HG02798 (cell line): Measurements from ENCODE around the gene FAM222B.
"Not testable (repeated sequence)": the region's sequence is repeated elsewhere in the genome, so short reads cannot be mapped to it uniquely, and the experiment has no call there.

Experiments
- ATAC-seq: cut with Tn5 transposase; IDR thresholded peaks from one replicate; pipeline ENCODE4 v1.9.1; 2021; ENCODE audit warnings: mild to moderate bottlenecking; ENCODE audit not compliant: unreplicated experiment, poor library complexity

FAM222B gene

DNA sequence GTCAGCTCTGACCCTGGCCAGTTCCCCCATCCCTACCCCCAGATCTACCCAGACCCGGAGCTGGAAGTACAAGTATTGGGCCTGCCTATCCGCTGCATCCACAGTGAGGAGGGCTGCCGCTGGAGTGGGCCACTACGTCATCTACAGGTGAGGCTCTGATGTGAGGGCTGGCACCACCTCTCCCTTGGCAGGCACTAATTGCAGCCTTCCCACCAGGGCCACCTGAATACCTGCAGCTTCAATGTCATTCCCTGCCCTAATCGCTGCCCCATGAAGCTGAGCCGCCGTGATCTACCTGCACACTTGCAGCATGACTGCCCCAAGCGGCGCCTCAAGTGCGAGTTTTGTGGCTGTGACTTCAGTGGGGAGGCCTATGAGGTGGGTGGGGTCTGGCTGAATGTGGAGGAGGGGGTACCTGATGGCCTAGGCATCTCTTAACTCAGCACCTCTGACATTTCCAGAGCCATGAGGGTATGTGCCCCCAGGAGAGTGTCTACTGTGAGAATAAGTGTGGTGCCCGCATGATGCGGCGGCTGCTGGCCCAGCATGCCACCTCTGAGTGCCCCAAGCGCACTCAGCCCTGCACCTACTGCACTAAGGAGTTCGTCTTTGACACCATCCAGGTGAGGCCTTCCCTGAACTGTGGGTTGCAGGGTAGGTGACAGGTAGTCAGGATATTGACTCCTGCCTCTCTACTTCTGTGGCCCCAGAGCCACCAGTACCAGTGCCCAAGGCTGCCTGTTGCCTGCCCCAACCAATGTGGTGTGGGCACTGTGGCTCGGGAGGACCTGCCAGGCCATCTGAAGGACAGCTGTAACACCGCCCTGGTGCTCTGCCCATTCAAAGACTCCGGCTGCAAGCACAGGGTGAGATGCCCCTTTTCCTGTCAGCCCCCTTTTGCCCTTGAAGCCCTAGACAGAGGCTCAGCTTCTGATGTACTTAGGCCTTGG is 94.5 kb downstream of the FAM222B start:
- ATAC-seq: no peak

DNA sequence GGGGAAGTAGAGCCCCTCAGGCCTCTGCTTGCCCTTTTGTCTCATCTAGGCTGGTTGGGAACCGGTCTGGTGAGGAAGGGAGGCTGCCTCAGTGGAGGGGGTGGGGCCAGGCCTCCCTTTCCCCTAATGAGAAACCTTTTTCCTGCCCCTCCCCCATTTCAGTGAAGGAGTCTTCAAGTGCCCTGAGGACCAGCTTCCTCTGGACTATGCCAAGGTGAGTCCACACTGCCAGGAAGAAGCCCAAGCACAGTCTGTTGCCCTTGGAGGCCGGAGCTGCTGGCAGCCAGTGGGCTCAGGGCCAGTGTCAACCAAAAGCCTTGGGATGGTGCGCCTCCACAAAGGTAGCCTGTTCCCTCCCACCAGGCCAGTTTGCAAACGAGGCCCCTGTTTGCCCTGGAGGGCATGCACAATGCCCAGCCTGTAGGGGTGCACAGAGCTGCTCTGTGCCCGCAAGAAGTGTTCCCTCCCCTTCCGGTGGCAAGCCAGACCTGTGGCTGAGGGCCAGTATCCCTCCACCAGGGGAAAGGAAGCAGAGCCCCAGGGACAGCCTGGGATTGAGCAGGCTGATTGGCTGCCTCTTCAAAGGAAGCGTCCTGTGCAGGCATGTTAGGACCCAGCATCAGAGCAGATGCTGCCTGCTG is 95.4 kb downstream of the FAM222B start:
- no peak for ATAC-seq

DNA sequence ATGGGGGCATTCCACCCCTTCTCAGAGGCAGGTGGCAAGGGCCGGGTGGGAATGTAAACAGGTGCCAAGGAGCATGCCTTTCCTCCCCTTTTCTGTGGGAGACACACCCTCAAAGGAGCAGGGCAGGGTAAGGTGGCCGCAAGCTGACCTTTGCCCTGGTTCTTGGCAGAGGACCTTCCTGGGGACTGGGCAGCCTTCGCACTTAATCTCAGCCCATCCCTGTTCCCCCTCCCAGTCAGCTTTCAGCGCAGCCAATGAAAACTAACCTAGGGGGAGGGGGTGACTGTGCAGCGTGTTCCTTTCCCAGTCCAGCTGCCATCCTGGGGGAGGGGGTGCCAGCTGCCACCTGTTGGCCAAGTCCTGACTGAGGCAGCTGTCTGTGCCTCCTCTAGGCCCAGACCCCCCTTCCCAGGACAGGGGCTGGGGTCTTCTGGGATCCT is 96.0 kb downstream of the FAM222B start:
- ATAC-seq: no peak

DNA sequence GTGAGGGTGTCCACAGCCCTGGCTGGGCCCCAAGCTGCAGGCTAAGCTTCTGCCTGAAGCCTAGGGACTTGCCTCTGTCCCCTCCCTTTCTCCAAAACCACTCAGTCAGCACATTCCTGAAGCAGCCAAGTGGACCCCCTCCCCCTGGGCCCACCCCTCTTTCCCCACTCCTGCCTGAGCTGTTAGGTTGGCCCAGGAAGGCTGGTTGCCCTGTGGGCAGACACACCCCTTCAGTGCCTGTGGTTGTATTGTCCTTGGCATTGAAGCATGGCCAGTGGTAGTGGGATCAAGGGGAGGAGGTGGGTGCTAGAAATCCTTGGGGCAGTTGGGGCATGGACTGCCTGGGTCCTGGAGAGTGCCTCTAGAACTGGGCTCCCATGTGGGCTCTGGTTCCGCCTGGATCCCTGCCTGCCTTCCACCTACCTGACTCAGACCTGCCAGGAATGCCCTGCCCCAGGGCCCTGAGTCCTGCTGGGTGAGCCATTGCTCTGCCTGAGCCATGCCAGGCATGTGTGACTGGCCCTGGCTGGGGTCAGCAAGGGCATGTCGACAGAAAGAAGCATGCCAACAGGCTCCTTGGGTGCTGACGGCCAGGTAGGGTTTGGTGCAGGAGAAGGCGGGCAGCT is 96.7 kb downstream of the FAM222B start:
- no peak for ATAC-seq

DNA sequence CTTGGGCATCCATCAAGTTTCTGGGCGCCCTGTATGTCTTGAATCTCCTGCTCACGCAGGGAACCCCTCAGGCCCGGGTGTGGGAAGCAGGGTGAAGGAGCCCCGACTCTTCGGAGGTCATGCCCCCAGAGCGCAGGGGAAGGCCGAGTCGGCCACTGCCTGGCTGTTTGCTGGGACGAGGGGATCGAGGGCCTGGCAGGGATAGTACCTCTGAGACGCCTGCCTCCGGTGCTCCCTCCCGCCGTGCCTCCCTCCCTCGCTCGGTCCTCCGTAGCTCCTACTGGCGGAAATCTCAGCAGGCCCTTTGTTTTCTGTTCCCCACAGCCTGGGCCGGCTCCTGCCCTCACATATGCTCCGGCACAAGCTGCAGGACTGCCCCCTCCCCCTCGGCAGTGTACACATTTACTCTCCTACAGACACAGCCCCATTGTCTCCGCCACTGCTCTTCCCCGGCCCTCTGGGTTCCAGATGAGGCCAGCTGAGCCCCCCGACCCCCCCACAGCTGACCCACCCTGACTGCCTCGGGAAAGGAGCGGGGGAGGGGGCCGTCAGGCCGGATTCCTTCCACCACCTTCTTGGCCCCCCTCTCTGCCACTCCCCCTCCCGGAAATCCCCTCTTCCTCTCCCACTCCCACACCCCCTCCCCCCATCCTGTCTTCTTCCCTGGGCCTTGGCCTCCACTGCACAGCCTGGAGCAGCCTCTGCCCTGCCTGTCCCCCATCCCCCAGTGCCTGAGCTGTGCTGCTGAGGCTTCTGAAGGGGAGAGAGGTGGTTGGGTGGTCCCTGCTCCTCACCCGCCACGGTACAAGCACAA is 97.4 kb downstream of the FAM222B start:
- no peak for ATAC-seq

DNA sequence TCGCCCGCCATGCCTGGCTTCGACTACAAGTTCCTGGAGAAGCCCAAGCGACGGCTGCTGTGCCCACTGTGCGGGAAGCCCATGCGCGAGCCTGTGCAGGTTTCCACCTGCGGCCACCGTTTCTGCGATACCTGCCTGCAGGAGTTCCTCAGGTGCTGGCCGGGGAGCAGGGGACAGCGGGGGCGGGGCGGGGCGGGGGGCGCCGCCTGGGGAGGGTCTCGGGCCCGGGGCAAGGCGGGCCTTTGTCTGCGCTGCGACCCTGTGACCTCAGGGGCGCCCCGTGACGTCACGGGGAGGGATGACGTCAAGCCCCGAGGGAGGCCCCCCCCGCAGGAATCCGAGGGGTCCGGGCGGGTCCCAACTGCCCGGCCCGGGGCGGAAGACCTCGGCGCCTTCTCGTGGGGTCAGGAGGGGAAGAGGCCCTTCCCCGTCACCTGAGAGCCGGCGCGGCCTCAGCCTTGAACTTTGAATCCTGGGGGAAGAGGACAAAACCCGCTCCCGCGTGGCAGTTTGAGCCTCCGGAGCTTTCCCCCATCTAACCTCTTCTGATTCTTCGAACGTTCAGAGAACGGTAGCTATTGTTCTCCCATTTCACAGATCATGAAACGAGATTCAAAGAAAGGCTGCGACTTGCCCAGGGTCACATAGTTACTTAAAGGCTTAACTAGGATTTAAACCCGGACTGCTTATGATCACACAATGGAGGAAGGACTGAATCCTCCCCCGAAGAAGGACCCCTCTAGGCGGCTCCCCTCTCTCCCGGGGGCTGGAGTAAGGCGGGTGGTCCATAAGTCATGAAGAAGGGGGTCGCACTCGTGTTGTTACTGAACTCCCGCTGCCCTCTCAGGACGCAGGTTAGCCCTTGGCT is 98.3 kb downstream of the FAM222B start:
- ATAC-seq: peak; percentile 36

DNA sequence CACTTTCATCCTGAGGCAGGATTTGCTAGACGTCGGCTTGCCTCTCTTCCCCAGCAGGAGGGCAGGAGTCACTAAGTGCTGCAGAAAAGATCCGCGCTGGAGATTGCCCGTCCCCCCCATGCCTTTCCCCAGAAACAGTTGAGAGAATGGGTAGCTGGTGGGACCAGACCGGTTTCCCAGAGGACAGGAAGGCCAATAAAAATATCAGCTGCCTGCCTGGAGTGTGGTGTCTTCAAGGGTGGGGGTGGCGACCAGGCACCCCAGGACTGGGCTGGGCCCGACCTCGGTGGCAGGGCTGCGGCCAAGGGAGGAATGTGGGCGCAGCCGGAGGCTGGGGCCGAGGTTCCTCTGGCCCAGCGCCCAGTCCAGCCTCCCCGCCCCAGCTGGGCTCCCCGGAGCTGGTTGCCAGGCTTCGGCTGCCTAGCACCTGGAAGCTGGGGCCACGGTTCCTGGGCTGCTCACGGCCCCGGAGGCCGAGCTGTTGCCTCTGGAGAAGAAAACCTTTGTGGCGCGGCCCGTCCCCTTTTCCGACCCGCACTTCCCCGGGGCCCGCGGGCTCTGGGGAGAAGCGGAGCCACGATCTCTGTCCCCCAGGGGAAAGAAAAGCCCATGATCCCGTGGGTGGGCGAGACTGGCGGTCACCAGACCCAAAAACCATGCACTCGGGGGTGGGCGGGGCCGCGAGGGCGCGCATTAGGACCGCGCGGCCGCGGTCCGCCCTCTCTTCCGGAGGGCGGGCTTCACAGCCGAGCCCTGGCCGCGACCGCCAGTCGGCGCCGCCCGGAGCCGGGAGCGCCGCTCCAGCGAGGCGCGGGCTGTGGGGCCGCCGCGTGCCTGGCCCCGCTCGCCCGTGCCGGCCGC is 99.1 kb downstream of the FAM222B start, which contains the start of gene TRAF4:
Gene TRAF4, plus strand, starts transcription at position 769 of the 861 bp plus-strand sequence. CDS start 102 bp downstream, outside the sequence.
- peak; percentile 79 for ATAC-seq

DNA sequence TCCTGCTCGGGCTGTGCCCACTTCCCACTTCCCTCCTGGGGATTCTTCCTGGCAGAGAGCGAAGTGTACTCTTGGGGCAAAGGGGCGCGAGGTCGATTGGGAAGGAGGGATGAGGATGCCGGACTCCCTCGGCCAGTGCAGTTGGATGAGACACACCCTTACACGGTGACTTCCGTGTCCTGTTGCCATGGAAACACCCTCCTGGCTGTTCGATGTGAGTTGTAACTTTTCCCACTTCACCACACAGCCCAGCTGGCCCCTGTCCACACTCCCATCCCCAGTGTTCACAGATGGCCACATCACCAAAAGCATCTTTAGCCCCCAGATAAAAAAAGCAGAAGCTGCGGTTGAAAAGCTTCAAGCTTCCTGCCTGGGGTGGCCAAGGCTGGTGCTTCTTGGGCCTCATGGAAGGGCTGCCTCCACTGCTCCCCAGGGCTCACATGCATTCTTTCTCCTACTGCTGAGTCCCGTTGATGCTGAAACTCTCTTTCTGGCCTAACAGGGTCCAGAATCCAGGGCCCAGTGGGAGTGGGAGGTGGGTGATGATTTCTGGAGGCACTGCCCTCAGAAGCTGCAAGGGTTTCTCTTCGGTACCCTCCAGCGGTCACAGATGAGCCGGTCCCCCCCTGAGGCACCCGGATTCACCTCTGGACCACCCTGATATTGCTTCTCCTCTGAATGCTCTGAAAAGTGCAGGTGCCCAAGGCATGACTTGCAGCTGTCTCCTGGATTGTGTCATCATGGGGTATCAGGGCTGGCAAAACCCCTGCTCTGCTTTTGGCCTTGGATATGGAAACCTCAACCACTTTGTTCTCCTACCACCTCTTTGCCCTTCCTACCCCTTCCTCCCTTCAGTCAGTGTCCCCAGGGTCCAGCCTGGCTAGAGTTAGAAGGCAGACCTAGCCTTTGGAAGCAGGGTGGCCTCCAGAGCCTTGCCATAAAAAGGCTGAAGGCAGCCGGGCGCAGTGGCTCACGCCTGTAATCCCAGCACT is 100.9 kb downstream of the FAM222B start:
- ATAC-seq: no peak

DNA sequence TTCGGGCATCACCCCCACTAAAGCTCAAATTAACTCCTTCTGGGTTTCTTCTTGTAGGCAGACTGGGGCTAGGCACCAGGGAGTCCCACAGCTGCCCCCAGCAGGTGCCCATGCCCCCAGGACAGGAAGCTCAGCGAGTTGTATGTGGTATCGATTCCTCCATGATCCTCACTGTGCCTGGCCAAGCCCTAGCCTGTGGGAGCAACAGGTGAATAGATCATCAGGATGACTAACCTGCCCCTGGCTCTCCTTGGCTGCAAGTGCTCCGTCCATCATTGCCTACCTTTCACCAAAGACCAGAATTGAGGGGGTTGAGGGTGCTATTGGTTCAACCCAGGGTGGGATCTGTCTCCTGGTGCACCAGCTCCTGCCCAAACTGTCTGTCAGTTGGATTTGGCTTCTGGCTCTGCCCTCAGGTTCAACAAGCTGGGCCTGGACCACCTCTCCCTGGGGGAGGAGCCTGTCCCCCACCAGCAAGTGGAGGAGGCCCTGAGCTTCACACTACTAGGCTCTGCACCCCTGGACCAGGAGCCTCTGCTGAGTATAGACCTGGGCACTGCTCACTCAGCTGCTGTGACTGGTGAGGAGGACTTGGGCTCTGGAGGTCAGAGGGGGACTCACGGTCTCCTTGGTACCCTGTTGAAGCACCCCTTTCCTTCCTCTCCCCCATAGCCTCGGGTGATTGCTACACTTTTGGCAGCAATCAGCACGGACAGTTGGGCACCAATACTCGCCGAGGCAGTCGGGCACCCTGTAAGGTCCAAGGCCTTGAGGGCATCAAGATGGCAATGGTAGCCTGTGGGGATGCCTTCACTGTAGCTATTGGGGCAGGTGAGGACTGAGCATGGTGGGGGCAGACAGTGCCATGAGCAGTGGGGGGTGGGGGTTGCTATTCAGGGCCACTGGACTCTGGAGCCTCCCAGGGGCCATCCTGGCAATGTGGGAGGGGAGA is 101.9 kb downstream of the FAM222B start:
- no peak for ATAC-seq

DNA sequence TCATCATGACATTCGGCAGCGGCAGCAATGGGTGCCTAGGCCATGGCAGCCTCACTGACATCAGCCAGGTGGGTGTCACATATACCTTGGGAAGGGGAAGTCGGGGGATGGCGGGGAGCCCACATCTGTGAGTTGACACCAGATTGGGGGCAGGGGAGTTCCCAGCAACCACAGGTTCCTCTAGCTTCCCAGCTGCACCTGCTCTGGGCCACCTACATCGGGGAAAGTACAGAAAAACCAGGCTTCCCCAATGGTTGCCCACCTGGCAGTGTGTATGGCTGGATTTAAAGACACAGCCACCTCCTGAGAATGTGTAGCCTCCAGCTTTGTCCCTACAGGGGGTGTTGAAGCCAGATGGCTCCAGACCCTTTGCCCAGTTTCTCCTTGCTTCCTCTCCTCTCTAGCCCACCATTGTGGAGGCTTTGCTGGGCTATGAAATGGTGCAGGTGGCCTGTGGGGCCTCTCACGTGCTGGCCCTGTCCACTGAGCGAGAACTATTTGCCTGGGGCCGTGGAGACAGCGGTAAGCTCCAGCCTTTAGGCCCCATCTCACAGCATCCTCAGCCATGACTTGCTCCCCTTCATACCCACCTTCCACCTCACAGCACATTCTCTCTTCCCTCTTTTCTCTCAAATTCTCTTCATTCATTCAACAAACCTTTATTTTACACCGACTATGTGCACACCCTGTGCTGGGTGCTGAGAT is 103.8 kb downstream of the FAM222B start:
- peak; percentile 33 for ATAC-seq

DNA sequence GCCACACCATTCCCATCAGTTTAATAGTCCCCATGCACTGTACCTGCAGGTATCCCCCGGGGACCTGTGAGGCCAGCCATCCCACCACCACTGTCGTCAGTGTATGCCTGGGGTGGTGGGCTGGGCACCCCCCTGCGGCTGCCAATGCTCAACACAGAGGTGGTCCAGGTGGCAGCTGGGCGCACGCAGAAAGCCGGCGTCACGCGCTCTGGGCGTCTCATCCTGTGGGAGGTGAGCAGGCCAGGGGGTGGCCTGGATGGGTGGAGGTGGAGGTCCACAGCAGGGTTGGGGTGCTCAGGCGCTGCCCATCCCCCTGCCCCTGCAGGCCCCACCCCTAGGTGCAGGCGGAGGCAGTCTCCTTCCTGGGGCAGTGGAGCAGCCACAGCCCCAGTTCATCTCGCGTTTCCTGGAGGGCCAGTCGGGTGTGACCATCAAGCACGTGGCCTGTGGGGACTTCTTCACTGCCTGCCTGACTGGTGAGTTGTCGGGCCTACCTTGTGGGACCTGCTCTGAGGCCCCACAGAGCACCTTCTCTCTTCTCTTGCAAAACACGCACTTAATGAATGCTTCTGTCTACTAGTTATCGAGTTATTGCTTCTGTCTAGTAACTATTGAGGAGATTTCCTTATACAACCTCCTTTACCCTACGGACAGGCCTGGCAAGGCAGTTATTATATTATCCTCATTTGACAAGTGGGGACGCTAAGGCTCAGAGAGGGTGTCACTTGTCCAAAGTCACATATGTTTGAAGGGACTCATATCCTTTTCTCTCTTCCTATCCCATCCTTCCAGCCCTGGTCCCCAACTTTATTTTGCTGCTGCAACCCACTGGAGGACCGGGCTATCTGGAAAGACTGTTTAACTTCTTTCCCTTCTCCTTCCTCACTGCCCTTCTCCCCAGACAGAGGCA is 104.6 kb downstream of the FAM222B start:
- ATAC-seq: peak; percentile 58

DNA sequence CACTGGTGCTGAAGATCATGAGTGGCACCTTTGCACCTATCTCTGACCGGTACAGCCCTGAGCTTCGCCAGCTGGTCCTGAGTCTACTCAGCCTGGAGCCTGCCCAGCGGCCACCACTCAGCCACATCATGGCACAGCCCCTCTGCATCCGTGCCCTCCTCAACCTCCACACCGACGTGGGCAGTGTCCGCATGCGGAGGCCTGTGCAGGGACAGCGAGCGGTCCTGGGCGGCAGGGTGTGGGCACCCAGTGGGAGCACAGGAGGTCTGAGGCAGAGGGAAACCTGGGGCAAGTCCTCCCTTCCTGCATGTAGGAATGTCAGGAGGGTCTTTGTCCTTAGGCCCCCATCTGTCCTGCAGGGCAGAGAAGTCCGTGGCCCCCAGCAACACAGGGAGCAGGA is 105.3 kb downstream of the FAM222B start:
- ATAC-seq: no peak

DNA sequence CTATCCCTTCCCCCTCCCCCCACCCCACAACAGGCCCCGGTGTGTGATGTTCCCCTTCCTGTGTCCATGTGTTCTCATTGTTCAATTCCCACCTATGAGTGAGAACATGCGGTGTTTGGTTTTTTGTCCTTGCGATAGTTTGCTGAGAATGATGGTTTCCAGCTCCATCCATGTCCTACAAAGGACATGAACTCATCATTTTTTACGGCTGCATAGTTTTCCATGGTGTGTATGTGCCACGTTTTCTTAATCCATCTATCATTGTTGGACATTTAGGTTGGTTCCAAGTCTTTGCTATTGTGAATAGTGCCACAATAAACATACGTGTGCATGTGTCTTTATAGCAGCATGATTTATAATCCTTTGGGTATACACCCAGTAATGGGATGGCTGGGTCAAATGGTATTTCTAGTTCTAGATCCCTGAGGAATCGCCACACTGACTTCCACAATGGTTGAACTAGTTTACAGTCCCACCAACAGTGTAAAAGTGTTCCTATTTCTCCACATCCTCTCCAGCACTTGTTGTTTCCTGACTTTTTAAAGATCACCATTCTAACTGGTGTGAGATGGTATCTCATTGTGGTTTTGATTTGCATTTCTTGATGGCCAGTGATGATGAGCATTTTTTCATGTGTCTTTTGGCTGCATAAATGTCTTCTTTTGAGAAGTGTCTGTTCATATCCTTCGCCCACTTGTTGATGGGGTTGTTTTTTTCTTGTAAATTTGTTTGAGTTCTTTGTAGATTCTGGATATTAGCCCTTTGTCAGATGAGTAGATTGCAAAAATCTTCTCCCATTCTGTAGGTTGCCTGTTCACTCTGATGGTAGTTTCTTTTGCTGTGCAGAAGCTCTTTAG is 106.4 kb downstream of the FAM222B start:
- ATAC-seq: not testable (repeated sequence)
